WERI-Rb-1 (cell line): ENCODE measurements around the gene ZNF431.

Experiments used
- DNase-seq: peaks from one replicate; pipeline ENCODE4 v3.0.0-alpha.2; 2020
- H3K27ac ChIP-seq: fragments of 250-450 bp; sonication (Bioruptor Pico); 2 replicates; pipeline ENCODE4 v1.5.1; 2020; ENCODE audit warnings: mild to moderate bottlenecking, moderate library complexity
- H3K27me3 ChIP-seq: fragments of 250-450 bp; sonication (Bioruptor Pico); 2 replicates; pipeline ENCODE4 v1.5.1; 2021; ENCODE audit warnings: mild to moderate bottlenecking, low read depth, moderate library complexity; ENCODE audit not compliant: insufficient read depth, severe bottlenecking
- H3K36me3 ChIP-seq: fragments of 250-450 bp; sonication (Bioruptor Pico); 2 replicates; pipeline ENCODE4 v1.5.1; 2020; ENCODE audit warnings: mild to moderate bottlenecking, moderate library complexity
- H3K4me3 ChIP-seq: 2 replicates; pipeline ENCODE4 v1.5.1; 2011; ENCODE audit warnings: low read depth, mild to moderate bottlenecking, control low read depth, low read length
- H3K9me3 ChIP-seq: fragments of 250-450 bp; sonication (Bioruptor Pico); 2 replicates; pipeline ENCODE4 v1.5.1; 2021; ENCODE audit warnings: mild to moderate bottlenecking, moderate library complexity; ENCODE audit not compliant: severe bottlenecking
- TF ChIP-seq, protein P1 (sequence below): IDR thresholded peaks from 2 replicates; pipeline ENCODE4 v1.5.1; 2011; ENCODE audit warnings: low read depth, mild to moderate bottlenecking, control low read depth, inconsistent platforms, low read length

The ZNF431 gene

GRCh38 chr19:21238670-21239069 lies 96.8 kb downstream of the ZNF431 start:
- no peak overlapping the region for H3K4me3 ChIP-seq
- TF ChIP-seq, protein P1, sequence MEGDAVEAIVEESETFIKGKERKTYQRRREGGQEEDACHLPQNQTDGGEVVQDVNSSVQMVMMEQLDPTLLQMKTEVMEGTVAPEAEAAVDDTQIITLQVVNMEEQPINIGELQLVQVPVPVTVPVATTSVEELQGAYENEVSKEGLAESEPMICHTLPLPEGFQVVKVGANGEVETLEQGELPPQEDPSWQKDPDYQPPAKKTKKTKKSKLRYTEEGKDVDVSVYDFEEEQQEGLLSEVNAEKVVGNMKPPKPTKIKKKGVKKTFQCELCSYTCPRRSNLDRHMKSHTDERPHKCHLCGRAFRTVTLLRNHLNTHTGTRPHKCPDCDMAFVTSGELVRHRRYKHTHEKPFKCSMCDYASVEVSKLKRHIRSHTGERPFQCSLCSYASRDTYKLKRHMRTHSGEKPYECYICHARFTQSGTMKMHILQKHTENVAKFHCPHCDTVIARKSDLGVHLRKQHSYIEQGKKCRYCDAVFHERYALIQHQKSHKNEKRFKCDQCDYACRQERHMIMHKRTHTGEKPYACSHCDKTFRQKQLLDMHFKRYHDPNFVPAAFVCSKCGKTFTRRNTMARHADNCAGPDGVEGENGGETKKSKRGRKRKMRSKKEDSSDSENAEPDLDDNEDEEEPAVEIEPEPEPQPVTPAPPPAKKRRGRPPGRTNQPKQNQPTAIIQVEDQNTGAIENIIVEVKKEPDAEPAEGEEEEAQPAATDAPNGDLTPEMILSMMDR: no peak
- H3K36me3 ChIP-seq: no peaks in the 10 kb centered on the region
- no peaks in the 10 kb centered on the region for H3K9me3 ChIP-seq
- H3K27ac ChIP-seq: no peak overlapping the region
- H3K27me3 ChIP-seq: no peaks in the 10 kb centered on the region
- DNase-seq: no peak
